ENCODE data around the gene CDC37.

DNA sequence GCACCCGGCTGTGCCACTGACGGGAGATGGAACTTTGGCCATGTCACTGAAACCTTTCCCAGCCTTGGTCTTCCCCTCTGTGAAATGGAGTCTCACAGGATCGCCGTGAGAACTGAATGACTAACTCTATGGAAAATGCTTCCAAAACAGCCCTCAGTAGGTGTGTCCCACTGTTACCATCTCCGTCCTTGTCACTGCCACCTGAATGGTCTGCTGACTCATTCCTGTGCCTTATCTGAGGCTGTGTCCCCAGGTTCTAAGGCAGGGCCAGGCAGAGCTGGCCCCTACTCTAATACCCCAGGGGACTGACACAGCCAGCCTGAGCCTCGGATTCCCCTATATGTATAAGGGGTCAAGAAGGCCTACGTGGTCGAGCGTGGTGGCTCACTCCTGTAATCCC is 4.5 kb downstream of the CDC37 start:
- TF ChIP-seq, protein P1, sequence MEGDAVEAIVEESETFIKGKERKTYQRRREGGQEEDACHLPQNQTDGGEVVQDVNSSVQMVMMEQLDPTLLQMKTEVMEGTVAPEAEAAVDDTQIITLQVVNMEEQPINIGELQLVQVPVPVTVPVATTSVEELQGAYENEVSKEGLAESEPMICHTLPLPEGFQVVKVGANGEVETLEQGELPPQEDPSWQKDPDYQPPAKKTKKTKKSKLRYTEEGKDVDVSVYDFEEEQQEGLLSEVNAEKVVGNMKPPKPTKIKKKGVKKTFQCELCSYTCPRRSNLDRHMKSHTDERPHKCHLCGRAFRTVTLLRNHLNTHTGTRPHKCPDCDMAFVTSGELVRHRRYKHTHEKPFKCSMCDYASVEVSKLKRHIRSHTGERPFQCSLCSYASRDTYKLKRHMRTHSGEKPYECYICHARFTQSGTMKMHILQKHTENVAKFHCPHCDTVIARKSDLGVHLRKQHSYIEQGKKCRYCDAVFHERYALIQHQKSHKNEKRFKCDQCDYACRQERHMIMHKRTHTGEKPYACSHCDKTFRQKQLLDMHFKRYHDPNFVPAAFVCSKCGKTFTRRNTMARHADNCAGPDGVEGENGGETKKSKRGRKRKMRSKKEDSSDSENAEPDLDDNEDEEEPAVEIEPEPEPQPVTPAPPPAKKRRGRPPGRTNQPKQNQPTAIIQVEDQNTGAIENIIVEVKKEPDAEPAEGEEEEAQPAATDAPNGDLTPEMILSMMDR (conservative IDR thresholded peaks at IDR 0.05; ENCODE audit: low read depth in 2 of 2) = no peak
- TF ChIP-seq EZH2 (IDR thresholded peaks at IDR 0.05; ENCODE audit: low read depth, unreplicated experiment) = no peak
- no peak for TF ChIP-seq REST (IDR thresholded peaks at IDR 0.05; ENCODE audit: unreplicated experiment)
- TF ChIP-seq ZNF114 (CRISPR knock-in tag; IDR thresholded peaks at IDR 0.05) = no peak
- no peak for TF ChIP-seq CREB1 (CRISPR knock-in tag; IDR thresholded peaks at IDR 0.05; ENCODE audit: low read depth)
